ENCODE data around the gene RNF38. TPM values are rescaled to one million over a fixed set of nuclear protein-coding genes. Genes with fewer than 3 reads are reported as not detected.

Gene RNF38
- total RNA-seq, 4 donors from 2014 or later, result 25.5 to 55.5 (median 32.0) TPM

DNA sequence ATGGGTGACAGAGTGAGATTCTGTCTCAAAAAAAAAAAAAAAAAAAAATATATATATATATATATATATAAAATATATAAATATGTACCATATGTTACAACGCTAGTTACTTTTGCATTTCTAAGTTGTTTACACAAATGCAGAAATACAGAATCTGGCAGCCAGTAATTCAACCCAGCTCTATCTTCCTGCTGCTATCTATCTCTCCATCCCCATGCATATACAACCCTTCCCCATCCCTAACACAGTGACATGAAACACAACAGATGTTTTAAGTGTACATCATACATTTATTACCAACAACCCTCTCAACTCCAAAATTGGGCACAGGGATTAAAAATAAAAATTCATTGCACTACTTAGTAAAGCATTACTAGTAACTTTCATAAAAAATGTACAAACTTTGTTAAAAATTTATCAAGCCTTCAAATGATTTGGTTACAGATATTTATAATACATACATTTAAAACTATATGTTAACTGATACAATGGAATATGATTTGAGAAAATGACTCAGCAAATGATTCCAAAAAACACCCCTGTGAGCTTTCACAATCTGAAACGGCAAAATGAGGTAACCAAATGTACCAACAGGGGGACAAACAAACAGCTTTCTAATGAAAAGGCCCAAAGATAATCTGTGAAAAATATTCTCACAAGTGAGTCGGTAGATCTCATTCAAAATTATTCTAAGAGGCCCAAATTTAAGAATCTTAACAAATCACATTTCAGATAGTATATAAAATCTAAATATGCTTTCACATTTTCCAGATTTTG lies 63.8 kb downstream of the RNF38 start:
- Histone ChIP-seq H3K36me3 (peaks cover 0 to 68% (median 19%) of the 10 kb centered on the region in 3 donors), H3K9me3 (no peaks in the 10 kb centered on the region), H3K4me1 (no peaks in the 10 kb centered on the region), H3K4me3 (no peak overlapping the region), H3K27me3 (no peaks in the 10 kb centered on the region), H3K27ac (no peak overlapping the region)
- no peak for TF ChIP-seq EP300 (IDR thresholded peaks at IDR 0.05)
- TF ChIP-seq, protein P1, sequence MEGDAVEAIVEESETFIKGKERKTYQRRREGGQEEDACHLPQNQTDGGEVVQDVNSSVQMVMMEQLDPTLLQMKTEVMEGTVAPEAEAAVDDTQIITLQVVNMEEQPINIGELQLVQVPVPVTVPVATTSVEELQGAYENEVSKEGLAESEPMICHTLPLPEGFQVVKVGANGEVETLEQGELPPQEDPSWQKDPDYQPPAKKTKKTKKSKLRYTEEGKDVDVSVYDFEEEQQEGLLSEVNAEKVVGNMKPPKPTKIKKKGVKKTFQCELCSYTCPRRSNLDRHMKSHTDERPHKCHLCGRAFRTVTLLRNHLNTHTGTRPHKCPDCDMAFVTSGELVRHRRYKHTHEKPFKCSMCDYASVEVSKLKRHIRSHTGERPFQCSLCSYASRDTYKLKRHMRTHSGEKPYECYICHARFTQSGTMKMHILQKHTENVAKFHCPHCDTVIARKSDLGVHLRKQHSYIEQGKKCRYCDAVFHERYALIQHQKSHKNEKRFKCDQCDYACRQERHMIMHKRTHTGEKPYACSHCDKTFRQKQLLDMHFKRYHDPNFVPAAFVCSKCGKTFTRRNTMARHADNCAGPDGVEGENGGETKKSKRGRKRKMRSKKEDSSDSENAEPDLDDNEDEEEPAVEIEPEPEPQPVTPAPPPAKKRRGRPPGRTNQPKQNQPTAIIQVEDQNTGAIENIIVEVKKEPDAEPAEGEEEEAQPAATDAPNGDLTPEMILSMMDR (IDR thresholded peaks at IDR 0.05), result peak in 1 of 5 experiments; percentile 5
- WGBS, 2 donors, result 56 to 65% methylated on average over 3 of the region's 3 CpGs
- no peak for DNase-seq (ENCODE audit: low spot score in 2 of 2)

DNA sequence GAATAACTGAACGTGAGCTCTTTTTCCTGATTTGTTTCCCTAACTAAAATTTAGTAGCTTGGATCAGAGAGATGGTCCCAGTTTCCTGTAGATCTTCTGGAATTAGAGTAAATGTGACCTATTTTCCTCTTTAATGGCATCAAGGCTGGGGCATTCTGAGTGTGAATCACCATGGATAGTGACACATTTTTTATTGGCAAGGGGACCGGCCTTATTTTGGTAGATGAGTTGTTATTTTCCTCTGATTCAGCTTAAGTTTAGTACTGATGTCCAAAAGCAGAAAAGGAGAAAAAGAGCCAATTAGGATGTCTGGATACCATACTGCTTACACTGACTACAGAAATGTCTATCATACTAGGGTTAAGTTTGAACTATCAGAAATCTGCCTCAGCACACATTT lies 68.1 kb downstream of the RNF38 start:
- Histone ChIP-seq H3K4me3 (no peak overlapping the region), H3K36me3 (peaks cover 0 to 30% (median 0%) of the 10 kb centered on the region in 3 donors), H3K4me1 (peaks cover 0 to 10% (median 0%) of the 10 kb centered on the region in 4 donors), H3K9me3 (no peaks in the 10 kb centered on the region), H3K27me3 (no peaks in the 10 kb centered on the region), H3K27ac (no peak overlapping the region)
- DNase-seq (ENCODE audit: low spot score in 2 of 2), result no peak
- WGBS, 2 donors, result 62 to 63% methylated on average over 2 of the region's 2 CpGs
- TF ChIP-seq POLR2A (IDR thresholded peaks at IDR 0.05) (no peak), EP300 (IDR thresholded peaks at IDR 0.05) (no peak)
- TF ChIP-seq, protein P1 (IDR thresholded peaks at IDR 0.05), result no peak

DNA sequence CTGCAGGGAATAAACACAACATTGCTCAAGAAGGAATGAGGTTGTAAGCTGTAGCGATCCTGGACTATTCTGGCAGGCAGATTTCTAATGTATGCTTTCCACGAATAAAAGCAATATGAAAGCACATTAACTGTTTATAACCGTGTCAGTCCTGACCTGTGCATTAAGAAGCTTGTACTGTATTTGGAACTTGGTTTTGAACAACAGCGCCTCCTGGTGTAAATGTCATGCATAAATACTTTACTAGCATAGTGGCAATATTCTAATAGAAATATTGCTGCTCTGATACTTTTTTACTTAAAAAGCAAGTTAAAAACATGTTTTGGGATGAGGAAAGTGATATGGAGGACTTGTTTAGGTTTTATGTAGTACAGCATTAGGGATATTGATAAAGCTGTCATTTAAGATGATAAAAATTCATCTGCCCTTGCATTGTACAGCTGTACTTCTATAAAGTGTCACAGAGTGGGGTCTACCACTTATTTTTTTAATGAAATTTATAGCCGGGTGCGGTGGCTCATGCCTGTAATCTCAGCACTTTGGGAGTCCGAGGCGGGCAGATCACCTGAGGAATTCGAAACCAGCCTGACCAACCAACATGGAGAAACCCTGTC lies 71.2 kb downstream of the RNF38 start:
- peak in 1 of 2 donors; percentile 82 for DNase-seq (ENCODE audit: low spot score in 2 of 2)
- Histone ChIP-seq H3K4me3 (no peak overlapping the region), H3K4me1 (peaks cover 0 to 10% (median 0%) of the 10 kb centered on the region in 4 donors), H3K9me3 (no peaks in the 10 kb centered on the region), H3K27me3 (no peaks in the 10 kb centered on the region), H3K27ac (no peak overlapping the region), H3K36me3 (peaks cover 0 to 10% (median 0%) of the 10 kb centered on the region in 3 donors)
- TF ChIP-seq, protein P1 (IDR thresholded peaks at IDR 0.05), result peak; percentile 65 to 84 (median 75)
- no peak for TF ChIP-seq EP300 (IDR thresholded peaks at IDR 0.05)
- WGBS, 2 donors, result 35 to 36% methylated on average over 9 of the region's 9 CpGs

DNA sequence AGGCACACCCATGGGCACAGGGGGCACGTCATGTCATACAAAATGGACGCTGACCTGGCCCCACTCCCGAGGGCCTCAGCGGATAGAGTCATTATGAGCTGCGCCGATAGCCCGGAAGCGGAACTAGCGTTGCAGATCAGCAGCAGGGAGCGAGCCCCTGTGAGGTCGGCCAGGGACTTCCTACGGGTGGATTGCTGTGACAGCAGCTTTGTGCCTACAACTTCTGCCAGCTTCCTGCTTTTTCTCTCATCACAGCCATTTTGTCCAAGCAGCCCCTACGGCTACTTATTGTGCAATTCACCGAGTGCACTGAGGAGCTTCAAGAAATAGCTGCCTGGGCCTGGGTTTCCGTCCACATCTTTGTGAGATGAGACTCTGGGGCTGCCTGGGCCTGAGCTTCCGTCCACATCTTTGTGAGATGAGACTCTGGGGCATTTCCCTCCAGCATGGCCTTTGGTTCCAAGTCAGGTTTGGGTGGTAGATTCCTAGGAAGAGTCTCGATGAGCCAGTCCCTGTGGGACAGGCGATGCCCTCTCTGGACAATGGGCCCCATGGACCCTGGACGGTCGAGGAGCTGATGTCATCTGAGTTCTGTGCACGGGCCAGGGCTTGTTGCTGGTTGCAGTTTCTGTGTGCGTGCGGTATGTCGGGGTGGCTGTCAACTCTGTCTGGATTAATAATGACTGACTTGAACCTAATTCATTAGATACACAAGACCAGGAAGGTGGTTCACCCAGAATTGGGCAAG lies 74.8 kb downstream of the RNF38 start:
- 85 to 89% methylated on average over 23 of the region's 24 CpGs for WGBS, 2 donors
- H3K36me3 ChIP-seq, result no peaks in the 10 kb centered on the region
- no peak for DNase-seq (ENCODE audit: low spot score in 2 of 2)
- H3K4me3 ChIP-seq, result no peak overlapping the region
- H3K4me1 ChIP-seq, result peaks cover 0 to 10% (median 0%) of the 10 kb centered on the region in 4 donors
- H3K9me3 ChIP-seq, result no peaks in the 10 kb centered on the region
- no peak overlapping the region for H3K27ac ChIP-seq
- no peaks in the 10 kb centered on the region for H3K27me3 ChIP-seq
- no peak for TF ChIP-seq POLR2A (IDR thresholded peaks at IDR 0.05)
- TF ChIP-seq EP300 (IDR thresholded peaks at IDR 0.05), result no peak
- TF ChIP-seq, protein P1 (IDR thresholded peaks at IDR 0.05), result no peak
